LNCaP clone FGC (cell line): ENCODE results near the gene ESPN.
"Not testable (repeated sequence)": the region's sequence is repeated elsewhere in the genome, so short reads cannot be mapped to it uniquely, and the experiment has no call there.

Source experiments
- DNase-seq: peaks from one replicate; pipeline ENCODE4 v3.0.0-alpha.2; 2011; ENCODE audit warnings: low read depth
- H3K4me3 ChIP-seq: 2 replicates; pipeline ENCODE4 v1.5.1; 2011; ENCODE audit warnings: mild to moderate bottlenecking, low read depth, low read length, control low read depth
- TF ChIP-seq, protein P1 (sequence below): IDR thresholded peaks from 2 replicates; pipeline ENCODE4 v1.5.1; 2012; ENCODE audit warnings: mild to moderate bottlenecking; ENCODE audit not compliant: control insufficient read depth, insufficient read depth; ENCODE audit errors: extremely low read depth

The ESPN gene

DNA sequence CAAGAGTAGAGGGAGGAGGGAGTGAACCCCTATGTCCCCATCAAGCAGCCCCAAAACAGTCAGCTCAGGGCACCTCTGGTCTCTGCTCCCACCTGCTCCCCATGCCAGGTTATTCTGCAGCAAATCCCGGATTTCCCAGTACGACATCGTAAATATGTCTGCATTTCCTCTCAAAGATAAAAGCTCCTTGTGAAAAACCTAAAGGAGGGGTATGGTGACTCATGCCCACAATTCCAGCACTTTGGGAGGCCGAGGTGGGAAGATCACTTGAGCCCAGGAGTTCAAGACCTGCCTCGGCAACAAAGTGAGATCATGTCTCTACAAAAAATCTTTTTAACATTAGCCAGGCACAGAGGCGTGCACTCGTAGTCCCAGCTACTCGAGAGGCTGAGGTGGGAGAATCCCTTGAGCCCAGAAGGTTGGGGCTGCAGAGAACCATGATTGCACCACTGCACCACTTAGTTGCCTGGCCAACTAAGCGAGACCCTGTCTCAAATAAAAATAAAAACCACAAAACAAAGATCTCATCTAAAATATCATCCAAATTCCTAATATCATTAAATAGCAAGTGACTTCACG, 38.1 kb upstream of the ESPN start:
- DNase-seq, result no peak
- H3K4me3 ChIP-seq, result no peak overlapping the region

DNA sequence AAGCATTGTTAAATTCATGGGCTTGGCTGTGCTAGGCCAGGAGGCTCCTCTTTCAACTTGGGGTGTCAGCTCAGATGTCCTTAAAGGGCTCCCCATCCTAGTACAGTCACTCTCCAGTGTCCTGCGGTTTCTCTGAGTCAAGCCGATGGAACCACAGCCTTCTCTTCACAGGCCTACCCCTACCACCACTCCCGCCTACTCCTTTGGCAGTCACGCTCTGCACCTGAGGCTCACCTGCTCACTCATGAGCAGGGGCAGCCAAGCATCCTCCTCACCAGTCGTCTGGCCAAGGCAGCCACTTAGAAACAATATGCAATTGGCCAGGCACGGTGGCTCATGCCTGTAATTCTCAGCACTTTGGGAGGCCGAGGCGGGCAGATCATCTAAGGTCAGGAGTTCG, 34.6 kb upstream of the ESPN start:
- H3K4me3 ChIP-seq, result no peak overlapping the region
- TF ChIP-seq, protein P1, sequence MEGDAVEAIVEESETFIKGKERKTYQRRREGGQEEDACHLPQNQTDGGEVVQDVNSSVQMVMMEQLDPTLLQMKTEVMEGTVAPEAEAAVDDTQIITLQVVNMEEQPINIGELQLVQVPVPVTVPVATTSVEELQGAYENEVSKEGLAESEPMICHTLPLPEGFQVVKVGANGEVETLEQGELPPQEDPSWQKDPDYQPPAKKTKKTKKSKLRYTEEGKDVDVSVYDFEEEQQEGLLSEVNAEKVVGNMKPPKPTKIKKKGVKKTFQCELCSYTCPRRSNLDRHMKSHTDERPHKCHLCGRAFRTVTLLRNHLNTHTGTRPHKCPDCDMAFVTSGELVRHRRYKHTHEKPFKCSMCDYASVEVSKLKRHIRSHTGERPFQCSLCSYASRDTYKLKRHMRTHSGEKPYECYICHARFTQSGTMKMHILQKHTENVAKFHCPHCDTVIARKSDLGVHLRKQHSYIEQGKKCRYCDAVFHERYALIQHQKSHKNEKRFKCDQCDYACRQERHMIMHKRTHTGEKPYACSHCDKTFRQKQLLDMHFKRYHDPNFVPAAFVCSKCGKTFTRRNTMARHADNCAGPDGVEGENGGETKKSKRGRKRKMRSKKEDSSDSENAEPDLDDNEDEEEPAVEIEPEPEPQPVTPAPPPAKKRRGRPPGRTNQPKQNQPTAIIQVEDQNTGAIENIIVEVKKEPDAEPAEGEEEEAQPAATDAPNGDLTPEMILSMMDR, result no peak
- DNase-seq, result no peak

More for the DNA sequence above, 38.1 kb upstream of the ESPN start:
- TF ChIP-seq, protein P1, result no peak

DNA sequence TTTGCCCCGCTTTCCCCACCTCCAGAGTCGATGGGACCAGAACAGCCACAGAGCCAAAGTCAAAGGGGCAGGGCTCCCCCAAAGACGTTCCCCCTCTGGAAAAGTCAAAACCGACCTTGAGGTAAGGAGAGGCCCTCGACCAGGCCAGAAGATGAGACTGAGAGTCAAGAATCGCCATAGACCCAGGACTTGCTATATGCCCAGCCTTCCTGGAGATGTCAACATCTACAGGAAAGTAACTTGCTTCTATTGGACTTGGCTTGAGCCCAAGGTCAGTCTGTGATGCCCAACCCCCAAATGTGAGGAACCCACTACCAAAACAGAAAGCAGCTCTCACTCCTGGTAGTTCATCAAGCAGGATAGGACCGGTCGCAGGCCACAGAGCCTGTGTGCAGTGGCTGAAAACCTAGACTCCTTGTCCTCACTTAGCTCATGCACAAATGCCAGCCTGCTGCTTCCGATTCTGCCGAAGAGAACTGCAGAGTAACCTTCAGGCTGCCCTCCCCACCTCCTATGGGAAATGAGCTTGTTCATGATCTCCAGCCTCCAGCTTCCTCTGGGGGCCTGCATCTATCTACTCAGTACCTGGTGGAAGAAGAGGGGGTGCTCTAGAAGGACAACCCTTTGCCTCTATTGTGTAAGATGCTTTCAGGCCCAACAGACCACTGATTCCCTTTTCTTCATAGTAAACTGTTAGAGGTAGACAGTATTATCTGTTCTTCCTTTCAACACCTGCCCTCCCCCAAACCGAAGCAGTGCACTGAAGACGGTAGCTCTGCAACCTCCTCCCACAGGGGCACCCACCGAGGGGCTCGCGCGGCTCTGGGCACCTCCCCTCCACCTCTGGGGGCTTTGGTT, 32.4 kb upstream of the ESPN start:
- TF ChIP-seq, protein P1, result no peak
- peak; percentile 13 for DNase-seq
- peak overlapping the region; percentile 67 for H3K4me3 ChIP-seq

DNA sequence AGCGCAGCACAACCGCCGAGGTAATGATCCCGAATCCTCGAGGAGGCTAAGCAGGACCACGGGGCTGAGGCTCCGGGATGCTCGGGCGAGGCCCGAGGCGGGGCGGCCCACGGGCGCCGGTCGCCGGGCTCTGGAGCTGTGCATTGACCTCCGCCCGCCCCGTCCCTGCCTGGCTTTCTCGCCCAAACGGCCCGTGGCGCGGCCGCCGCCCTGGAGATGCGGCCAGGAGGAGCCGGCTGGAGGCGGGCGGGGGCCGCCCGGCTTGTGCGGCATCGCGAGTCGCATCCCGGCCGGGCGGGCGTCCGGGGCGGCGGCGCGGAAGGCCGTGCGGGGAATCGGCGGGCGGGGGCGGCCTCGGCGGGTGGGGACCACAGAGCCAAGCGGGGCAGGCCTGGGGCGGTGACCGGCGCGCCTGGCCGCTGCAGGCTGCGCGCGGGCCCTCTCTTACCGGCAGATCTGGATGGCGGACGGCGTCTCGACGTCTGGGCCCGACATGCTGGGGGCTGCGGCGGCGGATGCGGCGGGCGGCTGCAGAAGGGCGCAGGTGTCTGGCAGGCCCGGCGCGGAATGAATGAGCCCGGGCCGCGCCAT, 31.7 kb upstream of the ESPN start:
- TF ChIP-seq, protein P1, result no peak
- H3K4me3 ChIP-seq, result peak overlapping the region; percentile 67
- DNase-seq, result no peak

DNA sequence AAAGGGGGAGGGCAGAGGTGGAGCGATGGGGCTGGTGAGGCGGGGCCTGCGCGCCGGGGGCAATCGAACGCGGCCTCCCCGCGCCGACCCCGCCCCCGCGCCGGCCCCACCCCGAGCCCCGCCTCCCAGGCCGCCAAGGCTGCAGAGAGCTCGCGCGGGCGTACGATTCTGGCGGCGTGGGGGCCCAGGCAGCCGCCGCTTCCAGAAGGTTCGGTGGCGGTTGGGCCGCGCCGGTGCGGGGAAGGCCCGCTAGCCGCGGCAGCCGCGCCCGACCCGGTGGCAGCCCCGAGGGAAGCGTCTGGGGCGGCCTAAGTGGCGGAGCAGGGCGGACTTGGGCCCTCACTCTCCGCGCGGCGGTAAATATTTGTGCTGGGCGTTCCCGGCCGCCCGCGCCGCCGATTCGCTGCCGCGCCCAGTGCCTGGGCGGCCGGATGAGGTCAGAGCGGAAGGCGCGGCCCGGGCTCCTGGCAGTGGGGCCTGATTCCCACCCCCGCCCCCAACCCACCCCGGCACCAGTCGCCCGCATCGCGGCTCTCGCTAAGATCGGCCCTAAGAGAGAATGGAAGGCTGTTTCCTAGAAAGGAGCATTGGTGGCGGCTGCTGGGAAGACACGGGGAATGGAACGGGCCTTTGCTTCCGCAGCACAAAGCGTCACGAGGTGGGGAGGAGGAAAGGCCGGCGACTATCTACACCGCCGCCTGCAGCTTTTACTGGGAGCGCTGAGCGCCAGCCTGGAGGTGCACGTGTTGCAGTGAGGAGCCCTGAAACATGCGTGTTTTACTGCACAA, 31.0 kb upstream of the ESPN start, which contains the start of gene ACOT7:
ACOT7 (minus strand) TSS at position 368 of the 788 bp plus-strand sequence. CDS start 368 bp downstream, outside the sequence.
- TF ChIP-seq, protein P1, result peak; percentile 9; the same call in 1 of the 2 replicates
- peak; percentile 70 for DNase-seq
- H3K4me3 ChIP-seq, result peak within 1 kb of the TSS; percentile 67

DNA sequence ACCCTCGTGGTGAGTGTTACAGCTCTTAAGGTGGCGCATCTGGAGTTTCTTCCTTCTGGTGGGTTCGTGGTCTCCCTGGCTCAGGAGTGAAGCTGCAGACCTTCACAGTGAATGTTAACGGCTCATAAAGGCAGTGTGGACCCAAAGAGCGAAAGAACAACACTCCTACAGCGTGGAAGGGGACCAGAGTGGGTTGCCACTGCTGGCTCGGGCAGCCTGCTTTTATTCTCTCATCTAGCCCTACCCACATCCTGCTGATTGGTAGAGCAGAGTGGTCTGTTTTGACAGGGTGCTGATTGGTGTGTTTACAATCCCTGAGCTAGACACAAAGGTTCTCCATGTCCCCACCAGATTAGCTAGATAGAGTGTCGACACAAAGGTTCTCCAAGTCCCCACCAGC, 29.4 kb upstream of the ESPN start:
- not testable (repeated sequence) for DNase-seq, H3K4me3 ChIP-seq

DNA sequence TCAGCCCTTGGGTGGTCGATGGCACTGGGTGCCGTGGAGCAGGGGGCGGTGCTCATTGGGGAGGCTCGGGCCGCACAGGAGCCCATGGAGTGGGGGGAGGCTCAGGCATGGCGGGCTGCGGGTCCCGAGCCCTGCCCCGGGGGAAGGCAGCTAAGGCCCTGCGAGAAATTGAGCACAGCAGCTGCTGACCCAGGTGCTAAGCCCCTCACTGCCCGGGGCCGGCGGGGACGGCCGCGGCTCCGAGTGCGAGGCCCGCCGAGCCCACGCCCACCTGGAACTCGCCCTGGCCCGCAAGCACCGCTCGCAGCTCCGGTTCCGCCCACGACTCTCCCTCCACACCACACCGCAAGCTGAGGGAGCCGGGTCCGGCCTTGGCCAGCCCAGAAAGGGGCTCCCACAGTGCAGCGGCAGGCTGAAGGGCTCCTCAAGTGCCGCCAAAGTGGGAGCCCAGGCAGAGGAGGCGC, 28.8 kb upstream of the ESPN start:
- not testable (repeated sequence) for H3K4me3 ChIP-seq, DNase-seq
